Activated CD8-positive, alpha-beta T cell treated with anti-CD3 and anti-CD28 coated beads for 36 hours (primary cell): ENCODE measurements around the gene NEK6. TPM values are rescaled to one million over a fixed set of nuclear protein-coding genes. Genes with fewer than 3 reads are reported as not detected.

Source experiments
- ATAC-seq: fragments of 200-7000 bp; cut with Tn5 transposase; one replicate; pipeline ENCODE4 v1.10.0; 2021; ENCODE audit warnings: mild to moderate bottlenecking, moderate library complexity
- CTCF ChIA-PET: fragments of 350-600 bp; sonication (Branson Sonifier 250); formaldehyde crosslinking; loops from one replicate; lab custom pipeline; 2021; ENCODE audit warnings: antibody characterized with exemption; lab: Charles Lee
- POLR2A ChIA-PET: fragments of 350-600 bp; sonication (Branson Sonifier 250); formaldehyde crosslinking; loops from one replicate; lab custom pipeline; 2021; ENCODE audit warnings: antibody characterized with exemption; lab: Charles Lee
- DNase-seq: peaks from one replicate; pipeline ENCODE4 v3.0.0-alpha.2; 2020
- H3K27ac Mint-ChIP-seq: one replicate; pipeline ENCODE4 v1.8.0; 2021; ENCODE audit warnings: mild to moderate bottlenecking, mixed read lengths
- H3K27me3 Mint-ChIP-seq: one replicate; pipeline ENCODE4 v1.8.0; 2021; ENCODE audit warnings: mixed read lengths
- H3K36me3 Mint-ChIP-seq: one replicate; pipeline ENCODE4 v1.8.0; 2021; ENCODE audit warnings: low read depth, mixed read lengths
- H3K4me1 Mint-ChIP-seq: one replicate; pipeline ENCODE4 v1.8.0; 2021; ENCODE audit warnings: low read depth, mixed read lengths
- H3K4me3 Mint-ChIP-seq: one replicate; pipeline ENCODE4 v1.8.0; 2021; ENCODE audit warnings: mild to moderate bottlenecking, moderate library complexity, mixed read lengths
- H3K9me3 Mint-ChIP-seq: one replicate; pipeline ENCODE4 v1.8.0; 2021; ENCODE audit warnings: mixed read lengths
- CTCF ChIP-seq: fragments of 200-600 bp; IDR thresholded peaks from one replicate; pipeline ENCODE4 v1.8.0; 2022; ENCODE audit warnings: antibody characterized with exemption, mild to moderate bottlenecking
- intact Hi-C: fragments of 100-400 bp; cut with micrococcal nuclease; formaldehyde crosslinking; loops from one replicate; pipeline ENCODE4 v1.10.0; 2022
- total RNA-seq, 2 experiments: library from RNA; stranded (reverse); gene quantifications; one replicate each; pipeline ENCODE4 v1.2.3, GENCODE V29; 2021

NEK6 gene
- total RNA-seq, 2 experiments from 2014 or later = 20.2 to 21.8 TPM

DNA sequence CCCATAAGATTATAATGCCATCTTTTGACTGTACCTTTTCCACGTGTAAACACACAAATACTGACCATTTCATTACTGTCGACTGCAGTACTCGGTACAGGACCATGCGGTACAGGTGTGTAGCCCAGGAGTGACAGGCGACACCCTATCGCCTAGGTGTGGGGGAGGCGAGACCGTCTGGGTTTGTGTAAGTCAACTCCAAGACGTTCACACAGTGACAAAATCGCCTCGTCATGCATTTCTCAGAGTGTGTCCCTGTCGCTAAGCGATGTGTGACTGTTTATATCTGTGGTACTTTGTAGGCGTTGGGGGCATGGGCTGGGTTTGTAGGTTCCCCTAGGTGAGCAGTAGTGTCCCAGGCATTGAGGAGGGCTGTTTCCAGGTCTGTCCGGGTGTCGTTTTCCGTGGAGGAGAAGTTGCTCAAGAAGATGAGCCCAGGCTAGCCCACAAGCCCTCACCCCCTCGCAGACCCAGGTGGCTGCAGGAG lies 20.3 kb downstream of the NEK6 start:
- H3K36me3 Mint-ChIP-seq = no peaks in the 10 kb centered on the region
- DNase-seq (no peak), ATAC-seq (no peak)
- TF ChIP-seq CTCF = no peak
- H3K9me3 Mint-ChIP-seq = no peaks in the 10 kb centered on the region
- CTCF ChIA-PET = no interaction called here
- POLR2A ChIA-PET = interaction anchor here (0.6 kb wide), 1 partner anchor 44 kb away, joined by 4 read pairs; no protein-coding TSS in a partner anchor
- no peak overlapping the region for H3K27ac Mint-ChIP-seq
- peaks cover 2% of the 10 kb centered on the region for H3K27me3 Mint-ChIP-seq
- intact Hi-C loops = no loop called here
- no peak overlapping the region for H3K4me3 Mint-ChIP-seq
- H3K4me1 Mint-ChIP-seq = peaks cover 13% of the 10 kb centered on the region

DNA sequence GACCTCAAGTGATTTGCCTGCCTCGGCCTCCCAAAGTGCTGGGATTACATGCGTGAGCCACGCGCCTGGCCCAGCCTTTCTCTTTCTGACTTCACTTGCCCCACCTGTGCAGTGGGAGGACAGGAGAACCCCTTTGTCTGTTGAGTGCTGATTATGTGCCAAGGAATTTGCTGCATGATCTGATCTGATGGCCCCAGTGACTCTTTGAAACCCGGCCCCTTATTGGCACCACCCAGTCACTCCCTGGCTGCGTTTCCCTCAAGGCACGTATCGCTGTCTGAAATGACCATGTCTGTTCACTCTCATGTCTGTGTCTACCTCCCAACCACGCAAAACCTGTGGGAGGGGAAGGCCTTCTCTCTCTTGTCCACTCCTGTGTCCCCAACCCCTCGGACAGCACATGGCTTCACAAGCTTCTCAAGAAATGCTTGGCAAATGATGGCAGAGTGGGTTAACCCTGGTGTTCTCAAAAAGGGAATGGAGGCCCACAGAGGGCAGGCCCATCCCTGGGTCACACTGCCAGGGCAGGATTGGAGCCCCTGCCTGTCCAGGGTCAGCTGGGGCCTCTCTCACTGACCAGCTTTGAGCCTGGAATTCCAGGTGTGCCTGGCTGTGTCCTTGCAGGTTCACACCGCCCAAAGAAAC lies 21.9 kb downstream of the NEK6 start:
- Mint-ChIP-seq H3K36me3 (no peaks in the 10 kb centered on the region), H3K9me3 (no peaks in the 10 kb centered on the region)
- CTCF ChIA-PET = interaction anchor here (2.0 kb wide), 1 partner anchor 153 kb away, joined by 6 read pairs; no protein-coding TSS in a partner anchor

DNA sequence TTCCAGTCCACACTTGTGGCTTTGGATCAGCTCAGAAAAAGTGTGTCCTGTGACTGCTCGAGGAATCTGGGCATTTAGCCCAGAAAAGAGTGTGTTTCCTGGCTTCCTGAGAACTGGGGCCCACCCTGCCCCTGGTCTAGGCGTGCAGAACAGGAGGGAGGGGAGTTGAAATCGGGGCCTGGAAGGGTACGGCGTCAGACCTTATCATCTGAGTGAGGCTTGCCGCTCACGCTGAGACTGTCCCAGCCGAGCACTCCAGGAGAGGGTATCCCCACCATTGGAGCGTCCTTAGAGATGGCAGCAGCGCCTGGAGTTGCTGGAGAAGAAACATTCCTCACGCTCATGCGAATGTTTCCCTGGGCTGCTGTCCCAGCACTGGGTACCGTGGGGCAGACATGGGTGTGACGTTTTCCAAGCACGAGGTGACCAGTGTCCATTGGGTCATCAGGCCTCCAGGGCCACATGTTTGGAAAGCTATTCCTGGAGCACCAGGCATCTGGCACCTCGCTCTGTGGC lies 22.5 kb downstream of the NEK6 start:
- Mint-ChIP-seq H3K27me3 (peaks cover 2% of the 10 kb centered on the region), H3K27ac (no peak overlapping the region)
- POLR2A ChIA-PET = interaction anchor here (1.0 to 1.4 kb wide), 2 partner anchors 11 to 12 kb away, joined by 3 read pairs; no protein-coding TSS in a partner anchor

More for the DNA sequence above, 21.9 kb downstream of the NEK6 start:
- intact Hi-C loops = no loop called here
- ATAC-seq (no peak), DNase-seq (no peak)
- POLR2A ChIA-PET = interaction anchor here (1.0 kb wide), 1 partner anchor 12 kb away, joined by 3 read pairs; no protein-coding TSS in a partner anchor
- Mint-ChIP-seq H3K27ac (no peak overlapping the region), H3K4me1 (peaks cover 14% of the 10 kb centered on the region), H3K27me3 (peaks cover 2% of the 10 kb centered on the region), H3K4me3 (no peak overlapping the region)
- no peak for TF ChIP-seq CTCF

DNA sequence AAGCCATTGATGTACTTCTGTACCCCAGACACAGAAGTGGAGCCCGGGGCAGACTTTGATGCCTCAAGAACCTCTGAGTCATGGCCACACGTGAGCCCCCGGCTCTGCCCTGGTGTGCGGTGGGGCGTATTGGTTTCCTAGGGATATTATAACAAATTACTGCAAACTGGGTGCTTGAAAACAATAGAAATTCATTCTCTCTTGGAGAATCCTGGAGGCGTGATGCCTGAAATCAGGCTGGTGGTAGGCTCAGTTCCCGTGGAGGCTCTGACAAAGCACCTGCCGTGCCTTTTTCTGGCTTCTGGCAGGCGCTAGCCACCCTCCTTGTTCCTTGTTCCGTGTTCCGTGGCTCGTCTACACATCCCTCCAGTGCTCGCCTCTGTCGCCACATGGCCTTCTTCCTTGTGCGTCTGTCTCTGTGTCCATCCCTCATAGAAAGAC lies 24.2 kb downstream of the NEK6 start:
- no peak overlapping the region for H3K4me3 Mint-ChIP-seq
- ChIA-PET CTCF (interaction anchor here (0.9 kb wide), 1 partner anchor 10 kb away, joined by 3 read pairs; no protein-coding TSS in a partner anchor), POLR2A (interaction anchor here (0.7 kb wide), 1 partner anchor 28 kb away, joined by 3 read pairs; no protein-coding TSS in a partner anchor)
- peak; percentile 52 for DNase-seq
- H3K4me1 Mint-ChIP-seq = peaks cover 34% of the 10 kb centered on the region
- H3K27ac Mint-ChIP-seq = no peak overlapping the region
- ATAC-seq = no peak
- no peaks in the 10 kb centered on the region for H3K36me3 Mint-ChIP-seq
- H3K9me3 Mint-ChIP-seq = no peaks in the 10 kb centered on the region
- peaks cover 2% of the 10 kb centered on the region for H3K27me3 Mint-ChIP-seq
- no peak for TF ChIP-seq CTCF
- intact Hi-C loops = no loop called here

More for the DNA sequence above, 22.5 kb downstream of the NEK6 start:
- Mint-ChIP-seq H3K4me1 (peaks cover 17% of the 10 kb centered on the region), H3K4me3 (no peak overlapping the region), H3K9me3 (no peaks in the 10 kb centered on the region), H3K36me3 (no peaks in the 10 kb centered on the region)
- no peak for DNase-seq
- intact Hi-C loops = no loop called here
- ATAC-seq = no peak
- CTCF ChIA-PET = interaction anchor here (2.0 kb wide), 1 partner anchor 153 kb away, joined by 6 read pairs; no protein-coding TSS in a partner anchor
- no peak for TF ChIP-seq CTCF
